ACC112 (cell line): ENCODE results near the gene CSAG3.
"Not testable (repeated sequence)": the region's sequence is repeated elsewhere in the genome, so short reads cannot be mapped to it uniquely, and the experiment has no call there.

Source experiments
- H2AFZ ChIP-seq: fragments of 200-600 bp; sonication (generic); one replicate; pipeline ENCODE4 v1.6.0; 2017; ENCODE audit warnings: antibody characterized with exemption, low read length; ENCODE audit not compliant: unreplicated experiment
- H3K27ac ChIP-seq: fragments of 200-600 bp; sonication (generic); 2 replicates; pipeline ENCODE4 v1.5.1; 2014; ENCODE audit warnings: low read depth, mild to moderate bottlenecking, antibody characterized with exemption, low read length, moderate library complexity
- H3K27me3 ChIP-seq: fragments of 200-600 bp; sonication (generic); 2 replicates; pipeline ENCODE4 v1.6.1; 2014; ENCODE audit warnings: mild to moderate bottlenecking, antibody characterized with exemption, low read length, moderate library complexity, mixed read lengths; ENCODE audit not compliant: insufficient read depth
- H3K36me3 ChIP-seq: fragments of 200-600 bp; sonication (generic); 2 replicates; pipeline ENCODE4 v1.6.1; 2016; ENCODE audit warnings: mild to moderate bottlenecking, antibody characterized with exemption, low read length, moderate library complexity, mixed read lengths; ENCODE audit not compliant: insufficient read depth
- H3K4me1 ChIP-seq: fragments of 200-600 bp; sonication (generic); one replicate; pipeline ENCODE4 v1.6.1; 2016; ENCODE audit warnings: low read length, mixed read lengths; ENCODE audit not compliant: insufficient read depth, unreplicated experiment, control insufficient read depth
- H3K4me3 ChIP-seq: fragments of 200-600 bp; sonication (generic); 2 replicates; pipeline ENCODE4 v1.5.1; 2014; ENCODE audit warnings: mild to moderate bottlenecking, low read depth, low read length
- H3K79me2 ChIP-seq: fragments of 200-600 bp; sonication (generic); one replicate; pipeline ENCODE4 v1.6.0; 2016; ENCODE audit warnings: low read length; ENCODE audit not compliant: control insufficient read depth, unreplicated experiment, insufficient read depth

The CSAG3 gene

GRCh38 chrX:152753686-152754650 is 5.0 kb upstream of the CSAG3 start, which contains the start of gene MAGEA2:
TSS of gene MAGEA2 (minus strand) at chrX:152753842. CDS start at chrX:152751363, 2,479 bp downstream.
- not testable (repeated sequence) for H3K36me3 ChIP-seq, H3K79me2 ChIP-seq, H3K4me1 ChIP-seq, H2AFZ ChIP-seq, H3K4me3 ChIP-seq, H3K27ac ChIP-seq, H3K27me3 ChIP-seq

GRCh38 chrX:152754871-152755270 is 4.1 kb upstream of the CSAG3 start:
- not testable (repeated sequence) for H3K27ac ChIP-seq, H2AFZ ChIP-seq, H3K79me2 ChIP-seq, H3K27me3 ChIP-seq, H3K4me1 ChIP-seq, H3K4me3 ChIP-seq, H3K36me3 ChIP-seq

- not testable (repeated sequence) for H2AFZ ChIP-seq, H3K4me1 ChIP-seq, H3K36me3 ChIP-seq, H3K79me2 ChIP-seq, H3K4me3 ChIP-seq, H3K27me3 ChIP-seq, H3K27ac ChIP-seq
Observed at GRCh38 chrX:152759544-152759943, 526 bp downstream of the CSAG3 start.

- H3K36me3 ChIP-seq, H3K27me3 ChIP-seq, H3K4me3 ChIP-seq, H3K27ac ChIP-seq, H2AFZ ChIP-seq, H3K79me2 ChIP-seq, H3K4me1 ChIP-seq: not testable (repeated sequence)
Observed at GRCh38 chrX:152761582-152761981, 2.6 kb downstream of the CSAG3 start.

- not testable (repeated sequence) for H3K27me3 ChIP-seq, H3K36me3 ChIP-seq, H3K79me2 ChIP-seq, H3K4me3 ChIP-seq, H2AFZ ChIP-seq, H3K4me1 ChIP-seq, H3K27ac ChIP-seq
Observed at GRCh38 chrX:152766562-152766961, 7.5 kb downstream of the CSAG3 start.

- not testable (repeated sequence) for H2AFZ ChIP-seq, H3K4me1 ChIP-seq, H3K27me3 ChIP-seq, H3K79me2 ChIP-seq, H3K27ac ChIP-seq, H3K36me3 ChIP-seq, H3K4me3 ChIP-seq
Observed at GRCh38 chrX:152769549-152770289, 10.7 kb downstream of the CSAG3 start, which contains the start of gene MAGEA6. TSS of gene MAGEA6 (minus strand) at chrX:152769689. CDS start at chrX:152767650, 2,039 bp downstream.

GRCh38 chrX:152787062-152787461 is 28.0 kb downstream of the CSAG3 start:
- not testable (repeated sequence) for H3K79me2 ChIP-seq

GRCh38 chrX:152798945-152799344 is 39.9 kb downstream of the CSAG3 start:
- no peak overlapping the region for H3K27ac ChIP-seq
- H3K4me1 ChIP-seq, result no peaks in the 10 kb centered on the region
- no peak overlapping the region for H3K4me3 ChIP-seq
- H3K27me3 ChIP-seq, result peaks cover 30% of the 10 kb centered on the region
- no peaks in the 10 kb centered on the region for H3K79me2 ChIP-seq
- no peak overlapping the region for H2AFZ ChIP-seq
- no peaks in the 10 kb centered on the region for H3K36me3 ChIP-seq

More at GRCh38 chrX:152787062-152787461, 28.0 kb downstream of the CSAG3 start:
- not testable (repeated sequence) for H2AFZ ChIP-seq, H3K36me3 ChIP-seq, H3K27me3 ChIP-seq, H3K27ac ChIP-seq, H3K4me1 ChIP-seq, H3K4me3 ChIP-seq

GRCh38 chrX:152806035-152806434 is 47.0 kb downstream of the CSAG3 start:
- Histone ChIP-seq H3K36me3 (no peaks in the 10 kb centered on the region), H3K79me2 (no peaks in the 10 kb centered on the region), H3K4me1 (no peaks in the 10 kb centered on the region), H3K27ac (no peak overlapping the region), H3K4me3 (no peak overlapping the region), H3K27me3 (peaks cover 20% of the 10 kb centered on the region), H2AFZ (no peak overlapping the region)
